ENCODE results near the gene SLC7A1.

The SLC7A1 gene

GRCh38 chr13:29561918-29562317 lies 33.6 kb downstream of the SLC7A1 start:
- DNase-seq (ENCODE audit: low spot score) = no peak

DNA sequence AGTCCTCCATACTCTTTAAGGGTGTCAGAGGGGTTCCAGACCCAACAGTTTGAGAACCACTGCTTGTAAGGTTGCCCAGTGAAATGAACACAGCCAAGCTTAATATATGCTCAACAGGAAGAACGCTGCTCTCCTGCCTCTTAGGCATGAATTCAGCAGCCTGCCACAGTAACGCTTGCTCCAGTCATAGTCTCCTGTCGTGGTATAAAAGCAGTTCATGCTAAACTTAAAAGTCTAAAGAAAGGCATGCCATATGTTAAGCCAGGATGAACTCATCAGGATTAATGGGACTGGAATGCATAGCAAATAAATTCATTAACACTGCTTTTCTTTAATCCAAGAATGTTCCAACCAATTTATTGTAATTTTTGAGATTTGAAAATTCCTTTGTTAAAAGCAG lies 38.7 kb downstream of the SLC7A1 start:
- no peak for DNase-seq (ENCODE audit: low spot score)

DNA sequence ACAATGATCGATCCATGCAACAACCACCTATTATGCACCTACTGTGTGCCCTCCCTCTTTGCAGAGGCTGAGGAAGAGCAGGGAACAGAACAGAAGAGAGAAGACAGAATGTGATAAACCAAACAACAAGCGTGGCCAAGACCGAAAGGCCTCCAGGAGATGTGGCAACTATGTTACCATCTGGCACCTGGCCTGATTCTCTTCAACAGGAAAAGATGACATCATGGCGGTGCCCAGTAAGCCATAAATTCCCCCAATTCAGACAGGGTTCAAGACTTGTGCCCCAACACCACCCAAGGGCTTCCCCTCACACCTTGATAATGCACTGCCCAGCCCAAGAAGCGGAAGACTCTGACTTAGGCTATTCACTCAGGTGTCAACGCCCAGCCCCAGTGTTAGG lies 44.3 kb downstream of the SLC7A1 start:
- DNase-seq (ENCODE audit: low spot score) = no peak

- no peak for DNase-seq (ENCODE audit: low spot score)
Observed at GRCh38 chr13:29550430-29550988, 45.0 kb downstream of the SLC7A1 start.

DNA sequence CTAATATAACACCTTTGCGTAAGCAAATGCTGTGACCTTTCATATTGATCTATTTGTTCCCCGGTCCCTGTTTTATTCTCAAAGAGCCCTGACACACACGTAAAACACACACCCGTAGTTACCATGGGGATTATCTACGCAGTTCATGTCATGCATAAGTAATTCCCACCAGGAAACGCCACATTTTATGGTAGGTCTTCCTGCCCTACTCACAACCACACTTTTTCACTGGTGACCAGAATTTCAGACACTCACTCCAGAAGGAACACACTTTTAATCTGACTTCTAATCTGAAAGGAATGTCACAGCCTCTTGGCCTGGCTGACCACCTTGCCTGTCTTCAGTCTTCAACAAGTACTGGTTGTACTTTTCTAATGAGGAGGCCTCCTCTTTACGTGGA lies 46.8 kb downstream of the SLC7A1 start:
- peak; percentile 42 for DNase-seq (ENCODE audit: low spot score)

DNA sequence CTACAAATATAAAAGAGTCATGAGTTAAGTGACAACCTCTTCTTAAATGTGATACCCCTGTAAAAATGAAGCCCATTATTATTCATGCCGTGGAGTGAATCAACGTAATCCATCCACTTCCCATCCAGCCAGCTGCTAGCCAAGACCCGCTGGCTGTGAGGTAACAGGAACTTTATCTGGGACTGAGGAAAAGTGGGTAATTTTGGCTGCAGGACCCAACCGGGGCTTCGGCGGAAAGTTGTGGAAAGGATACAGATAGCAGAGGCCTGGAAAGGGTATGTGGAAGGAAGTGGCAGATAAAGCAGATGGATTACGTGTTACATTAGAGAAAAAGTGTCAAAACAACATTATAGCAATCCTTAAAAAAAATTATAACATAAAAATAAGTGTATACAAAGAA lies 48.3 kb downstream of the SLC7A1 start:
- DNase-seq (ENCODE audit: low spot score) = no peak

- DNase-seq (ENCODE audit: low spot score) = no peak
Observed at GRCh38 chr13:29546662-29547061, 48.8 kb downstream of the SLC7A1 start.

DNA sequence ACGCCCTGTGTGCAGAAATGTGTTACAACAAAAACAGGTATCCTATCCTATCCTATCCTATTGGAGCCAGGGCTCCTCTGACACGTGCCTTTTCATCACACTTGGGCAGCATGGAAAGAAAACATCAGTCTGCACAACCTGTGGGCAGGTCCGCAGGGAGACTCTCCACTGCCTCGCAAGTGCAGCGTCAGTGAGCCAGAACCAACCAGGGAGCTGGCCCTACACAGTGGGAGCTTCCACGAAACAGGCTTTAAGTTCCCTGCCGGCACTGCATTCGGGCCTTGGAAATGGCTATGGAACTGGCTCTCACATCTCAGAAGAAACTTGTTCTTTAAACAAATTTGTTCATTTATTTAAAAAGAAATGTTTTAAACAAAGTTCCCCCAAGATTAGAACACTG lies 49.5 kb downstream of the SLC7A1 start:
- no peak for DNase-seq (ENCODE audit: low spot score)

DNA sequence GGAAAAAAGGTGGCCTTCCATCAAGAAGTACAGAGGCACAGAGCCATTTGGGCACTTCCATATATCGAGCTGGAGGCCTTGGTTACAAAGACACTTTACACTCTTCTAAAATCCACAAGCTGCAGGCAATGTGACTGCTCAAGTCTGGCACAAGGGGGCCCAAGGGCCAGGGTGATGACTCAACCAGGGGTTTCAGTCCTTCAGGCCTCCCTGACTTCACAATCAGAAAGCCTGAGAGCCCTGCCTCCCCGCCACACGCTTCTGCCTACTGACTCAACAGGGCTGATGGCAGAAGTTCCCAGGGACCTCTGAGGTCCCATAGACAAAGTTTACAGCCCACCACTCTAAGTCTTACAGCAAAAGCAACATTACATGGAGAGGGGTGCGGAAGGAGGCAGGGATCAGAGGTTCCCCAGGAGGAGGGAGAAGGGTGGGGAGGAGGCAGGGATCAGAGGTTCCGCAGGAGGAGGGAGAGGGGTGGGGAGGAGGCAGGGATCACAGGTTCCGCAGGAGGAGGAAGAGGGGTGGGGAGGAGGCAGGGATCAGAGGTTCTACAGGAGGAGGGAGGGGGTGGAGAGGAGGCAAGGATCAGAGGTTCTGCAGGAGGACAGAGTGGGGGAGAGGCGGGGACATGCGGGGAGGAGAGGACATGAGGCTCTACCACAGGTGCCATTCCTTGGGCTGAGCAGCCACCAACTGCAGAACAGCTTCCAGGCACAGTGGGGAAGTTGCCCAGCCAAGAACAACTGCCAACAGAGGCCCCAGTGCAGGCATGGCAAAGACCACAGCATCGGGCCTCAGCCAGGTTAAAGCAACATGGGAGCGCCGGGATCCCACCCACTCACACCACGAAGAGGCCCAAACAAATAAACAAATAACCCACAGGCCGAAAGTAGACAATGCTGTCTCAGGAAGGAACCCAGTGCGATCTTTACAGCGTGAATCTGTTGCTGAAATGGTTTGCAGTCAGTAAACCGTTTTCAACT lies 52.0 kb downstream of the SLC7A1 start:
- DNase-seq (ENCODE audit: low spot score) = peak; percentile 20

GRCh38 chr13:29542381-29542780 lies 53.1 kb downstream of the SLC7A1 start:
- no peak for DNase-seq (ENCODE audit: low spot score)

DNA sequence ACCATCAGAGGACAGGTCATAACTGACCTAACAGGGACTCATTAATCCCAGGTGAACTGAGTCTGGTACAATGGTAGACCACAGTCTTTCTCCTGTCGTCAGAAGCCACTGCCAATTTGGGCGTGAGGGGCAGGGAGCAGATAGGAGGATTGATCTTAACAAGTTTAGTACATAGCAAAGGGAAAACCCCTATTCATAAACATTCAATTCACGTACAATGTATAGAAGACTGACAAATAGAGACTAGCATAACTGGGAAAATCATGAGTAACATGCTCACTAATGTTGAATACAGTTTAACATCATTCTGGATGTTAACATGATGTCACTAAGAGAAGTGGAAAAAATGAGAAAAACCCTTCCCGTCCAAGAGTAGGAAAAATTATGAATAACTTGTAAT lies 54.1 kb downstream of the SLC7A1 start:
- no peak for DNase-seq (ENCODE audit: low spot score)

DNA sequence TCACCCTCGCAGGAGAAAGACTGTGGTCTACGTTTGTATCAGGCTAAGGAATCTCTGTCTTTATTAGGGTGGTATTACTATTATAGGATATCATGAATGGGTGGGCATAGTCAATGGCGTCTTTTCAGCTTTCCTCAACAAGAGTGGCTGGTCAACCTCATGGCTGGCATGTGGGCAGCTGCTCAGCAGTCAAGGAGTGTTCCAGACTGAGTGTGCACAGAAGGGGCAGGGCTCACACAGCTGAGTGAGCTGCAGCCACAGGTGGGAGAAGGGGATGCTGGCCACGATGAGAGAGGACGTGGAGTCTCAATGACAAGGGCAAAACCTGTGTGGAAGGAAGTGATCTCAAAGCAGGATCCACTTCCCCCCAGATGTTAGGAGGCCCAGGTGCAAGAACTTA lies 54.7 kb downstream of the SLC7A1 start:
- DNase-seq (ENCODE audit: low spot score) = no peak

GRCh38 chr13:29540334-29540733 lies 55.2 kb downstream of the SLC7A1 start:
- no peak for DNase-seq (ENCODE audit: low spot score)

DNA sequence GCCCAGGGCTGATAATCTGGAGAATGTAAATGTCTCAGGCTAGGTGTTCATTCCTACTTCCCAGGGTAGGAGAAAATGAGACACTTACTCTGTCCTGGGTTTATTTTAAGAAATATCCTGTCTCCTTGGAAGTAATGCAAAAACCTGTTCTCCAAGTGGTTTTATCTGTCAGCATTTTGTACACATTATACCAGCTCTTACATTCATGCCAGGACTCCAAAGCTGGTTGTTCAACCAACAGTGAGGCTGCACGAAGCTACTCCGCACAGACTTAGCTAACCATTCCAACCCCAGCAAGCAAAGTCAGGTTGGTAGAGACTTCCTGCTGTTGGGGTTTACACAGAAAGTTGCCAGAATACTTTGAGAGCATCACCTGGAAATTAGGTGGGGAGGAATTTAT lies 55.6 kb downstream of the SLC7A1 start:
- no peak for DNase-seq (ENCODE audit: low spot score)

- no peak for DNase-seq (ENCODE audit: low spot score)
Observed at GRCh38 chr13:29538652-29539040, 56.8 kb downstream of the SLC7A1 start.

- DNase-seq (ENCODE audit: low spot score) = no peak
Observed at GRCh38 chr13:29537736-29538651, 57.5 kb downstream of the SLC7A1 start.

DNA sequence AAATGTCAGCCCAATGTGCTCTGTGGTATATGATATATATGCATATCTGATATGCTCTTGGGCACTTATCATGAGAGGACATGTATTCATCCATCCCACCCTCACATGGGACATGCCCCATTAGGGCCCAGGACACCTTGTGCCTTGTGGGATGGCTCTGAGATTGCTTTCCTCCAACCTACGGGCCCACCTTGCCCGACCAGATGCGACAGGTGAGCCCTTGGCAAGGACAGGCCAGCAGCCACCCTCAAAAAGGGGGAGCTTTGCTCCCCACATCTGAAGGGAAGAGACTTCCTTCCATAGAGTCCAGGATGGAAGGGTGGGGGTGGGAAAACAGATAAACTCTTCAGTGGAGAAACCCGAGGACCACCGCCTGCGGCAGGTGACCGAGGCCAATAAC lies 58.6 kb downstream of the SLC7A1 start:
- no peak for DNase-seq (ENCODE audit: low spot score)

DNA sequence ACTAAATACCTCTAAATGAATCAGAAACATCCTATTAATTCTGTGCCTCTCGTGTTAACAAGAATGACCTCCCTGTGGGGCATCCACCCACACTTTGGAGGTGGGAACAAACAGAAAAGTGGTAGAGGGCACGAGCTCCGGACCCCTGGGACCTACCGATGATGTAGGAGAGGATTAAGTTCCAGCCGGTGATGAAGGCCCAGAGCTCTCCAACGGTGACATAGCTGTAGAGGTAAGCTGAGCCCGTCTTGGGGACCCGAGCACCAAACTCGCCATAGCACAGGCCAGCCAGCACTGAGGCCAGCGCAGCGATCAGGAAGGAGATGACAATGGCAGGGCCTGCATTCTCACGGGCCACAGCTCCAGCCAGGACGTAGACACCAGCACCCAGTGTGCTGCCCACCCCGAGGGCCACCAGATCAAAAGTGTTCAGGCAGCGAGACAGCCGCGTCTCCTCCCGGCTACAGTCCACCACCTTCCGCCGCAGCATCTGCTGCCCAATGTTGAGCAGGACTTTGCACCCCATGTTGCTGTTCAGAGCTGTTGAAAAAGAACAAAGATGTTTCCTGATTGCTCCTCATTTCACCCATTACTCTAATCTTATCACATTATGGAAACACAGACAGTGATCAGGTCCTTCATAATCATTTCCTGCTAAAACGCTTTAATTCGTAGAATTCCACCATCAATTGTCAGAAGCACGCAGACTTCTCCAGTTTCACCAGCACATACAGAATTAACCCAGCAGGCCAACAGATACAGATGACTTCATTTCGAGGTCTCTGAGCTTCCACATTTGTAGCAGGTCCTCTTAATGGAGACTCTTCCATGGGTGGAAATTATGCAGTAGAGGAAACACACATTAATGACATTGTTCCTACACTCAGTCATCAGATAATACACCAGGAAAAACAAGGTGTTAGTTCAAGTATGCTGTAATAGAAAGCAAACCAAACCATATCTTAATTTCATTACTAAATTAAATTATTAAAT lies 59.5 kb downstream of the SLC7A1 start:
- no peak for DNase-seq (ENCODE audit: low spot score)

DNA sequence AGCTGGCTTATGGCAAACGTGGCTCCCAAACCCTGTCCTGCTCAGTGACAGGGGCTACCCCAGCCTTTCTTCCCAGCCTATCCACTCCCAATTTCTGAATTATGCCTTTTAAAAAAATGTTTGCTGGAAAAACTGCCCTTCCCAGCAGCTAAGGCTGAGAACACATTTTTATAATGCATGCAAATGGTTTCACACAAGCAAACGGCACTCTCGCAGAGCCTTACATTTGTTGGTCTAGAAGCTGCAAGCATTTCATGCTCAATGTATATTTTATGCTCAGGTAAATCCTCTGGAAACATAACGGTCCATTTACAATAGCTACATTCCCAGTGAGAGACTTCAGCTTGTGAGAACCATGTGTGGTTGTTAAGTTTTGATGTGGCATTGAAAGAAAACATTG lies 61.4 kb downstream of the SLC7A1 start:
- no peak for DNase-seq (ENCODE audit: low spot score)

- DNase-seq (ENCODE audit: low spot score) = no peak
Observed at GRCh38 chr13:29532821-29533220, 62.7 kb downstream of the SLC7A1 start.

DNA sequence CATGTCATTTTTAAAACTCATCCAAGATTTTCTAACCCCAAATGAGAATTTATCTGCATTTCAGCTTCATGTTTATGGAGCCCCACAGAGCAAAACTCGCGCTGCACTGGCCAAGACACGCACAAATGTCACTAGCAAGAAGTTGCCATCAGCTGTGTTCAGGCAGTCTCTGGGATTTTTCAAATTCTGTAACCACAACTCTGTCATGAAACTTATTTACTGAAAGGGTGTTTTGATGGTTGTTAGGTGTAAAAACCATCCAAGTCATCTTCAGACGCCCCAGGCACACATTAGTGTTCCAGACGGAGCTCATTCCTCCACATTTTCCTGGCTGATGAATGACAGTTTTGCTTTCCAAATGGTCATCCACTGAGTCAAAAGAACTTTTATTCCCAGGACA lies 63.4 kb downstream of the SLC7A1 start:
- DNase-seq (ENCODE audit: low spot score) = no peak
